Right lung (tissue), 5 donors: ENCODE results near the gene CASTOR2. TPM values are rescaled to one million over a fixed set of nuclear protein-coding genes. Genes with fewer than 3 reads are reported as not detected.
"Not testable (repeated sequence)": the region's sequence is repeated elsewhere in the genome, so short reads cannot be mapped to it uniquely, and the experiment has no call there.

Experiments used
- DNase-seq, 2 donors: peaks; one replicate each; pipeline ENCODE4 v3.0.0-alpha.2; 2013
- polyA plus RNA-seq, 5 donors: library from polyadenylated mRNA; unstranded; fragments of 120-200 nt; gene quantifications; one replicate each; pipeline versions ENCODE4 v1.2.1 to v1.2.3, GENCODE V29; 2013; ENCODE audit warnings: inconsistent platforms in 1 of 5, low replicate concordance in 1 of 5; ENCODE audit not compliant: insufficient read length in 5 of 5, insufficient read depth in 1 of 5

Gene CASTOR2
- polyA plus RNA-seq, 5 donors, result 4.2 to 5.1 (median 4.6) TPM

- DNase-seq, result no peak
Measured at GRCh38 chr7:74993121-74993520, 28.6 kb downstream of the CASTOR2 start.

GRCh38 chr7:74994869-74995543 lies 30.5 kb downstream of the CASTOR2 start:
- not testable (repeated sequence) for DNase-seq

GRCh38 chr7:74996361-74996760 lies 31.9 kb downstream of the CASTOR2 start:
- DNase-seq, result not testable (repeated sequence)

- not testable (repeated sequence) for DNase-seq
Measured at GRCh38 chr7:74997811-74998210, 33.3 kb downstream of the CASTOR2 start.

GRCh38 chr7:75001356-75001755 lies 36.9 kb downstream of the CASTOR2 start:
- DNase-seq, result not testable (repeated sequence)

- no peak for DNase-seq
Measured at GRCh38 chr7:75010036-75010435, 45.5 kb downstream of the CASTOR2 start.

- no peak for DNase-seq
Measured at GRCh38 chr7:75017832-75018231, 53.3 kb downstream of the CASTOR2 start.

GRCh38 chr7:75018570-75019364 lies 54.3 kb downstream of the CASTOR2 start:
- DNase-seq, result no peak

- DNase-seq, result no peak
Measured at GRCh38 chr7:75019800-75020199, 55.3 kb downstream of the CASTOR2 start.

GRCh38 chr7:75024922-75025321 lies 60.4 kb downstream of the CASTOR2 start:
- no peak for DNase-seq

GRCh38 chr7:75028299-75028698 lies 63.8 kb downstream of the CASTOR2 start:
- no peak for DNase-seq

- no peak for DNase-seq
Measured at GRCh38 chr7:75033064-75033463, 68.6 kb downstream of the CASTOR2 start.

- DNase-seq, result no peak
Measured at GRCh38 chr7:75033826-75034225, 69.3 kb downstream of the CASTOR2 start.

GRCh38 chr7:75038508-75038907 lies 74.0 kb downstream of the CASTOR2 start:
- no peak for DNase-seq

GRCh38 chr7:75039166-75039565 lies 74.7 kb downstream of the CASTOR2 start:
- no peak for DNase-seq

- no peak for DNase-seq
Measured at GRCh38 chr7:75039709-75040108, 75.2 kb downstream of the CASTOR2 start.

GRCh38 chr7:75040512-75040911 lies 76.0 kb downstream of the CASTOR2 start:
- no peak for DNase-seq

GRCh38 chr7:75042286-75042685 lies 77.8 kb downstream of the CASTOR2 start:
- no peak for DNase-seq

- no peak for DNase-seq
Measured at GRCh38 chr7:75042831-75043703, 78.6 kb downstream of the CASTOR2 start.

- DNase-seq, result no peak
Measured at GRCh38 chr7:75045881-75046280, 81.4 kb downstream of the CASTOR2 start.

- no peak for DNase-seq
Measured at GRCh38 chr7:75048435-75049379, 84.2 kb downstream of the CASTOR2 start.
